GM23248 (cell line): ENCODE results near the gene CLCNKA.

Experiments
- EZH2 ChIP-seq: fragments of 200-600 bp; sonication (generic); IDR thresholded peaks from 2 replicates; pipeline ENCODE4 v1.6.1; 2018; ENCODE audit warnings: antibody characterized with exemption, mild to moderate bottlenecking; ENCODE audit not compliant: insufficient read depth, poor library complexity, severe bottlenecking
- EZH2phosphoT487 ChIP-seq: fragments of 200-600 bp; sonication (generic); IDR thresholded peaks from 2 replicates; pipeline ENCODE4 v1.6.1; 2018; ENCODE audit warnings: antibody characterized with exemption, moderate library complexity, mild to moderate bottlenecking, low read depth; ENCODE audit not compliant: insufficient read depth

DNA sequence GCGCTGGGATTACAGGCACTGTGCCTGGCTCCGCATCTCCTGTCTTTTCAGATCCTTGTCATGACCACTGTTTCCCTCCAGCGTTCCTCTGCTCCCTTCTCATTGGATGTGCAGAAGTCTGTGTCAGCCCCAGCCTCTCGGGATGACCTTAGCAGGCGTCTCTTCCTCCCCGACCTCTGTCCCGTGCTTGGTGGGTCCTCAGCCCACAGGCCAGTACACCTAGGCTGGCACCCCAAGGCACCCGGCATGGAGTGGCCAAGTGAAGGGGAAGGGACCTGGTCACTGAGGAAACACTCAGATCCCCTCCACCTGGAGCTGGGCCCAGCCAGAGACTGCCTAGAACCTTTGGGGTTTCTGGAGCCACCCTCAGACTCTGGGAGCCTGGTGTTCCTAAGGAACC lies 19.4 kb downstream of the CLCNKA start:
- TF ChIP-seq EZH2 (no peak), EZH2phosphoT487 (no peak)
